PFSK-1 (cell line): ENCODE data around the gene SHISA2. TPM values are rescaled to one million over a fixed set of nuclear protein-coding genes. Genes with fewer than 3 reads are reported as not detected.
A peak's percentile ranks its signal among the peaks of the same experiment; 100 is the strongest.

Experiments used
- FOXP2 ChIP-seq: optimal IDR thresholded peaks from 2 replicates; pipeline ENCODE3; 2011; ENCODE audit warnings: borderline replicate concordance, control low read depth, inconsistent platforms; ENCODE audit not compliant: insufficient read depth; ENCODE audit errors: extremely low read length, extremely low read depth
- POLR2AphosphoS5 ChIP-seq: IDR thresholded peaks from 2 replicates; pipeline ENCODE4 v1.6.1; 2012; ENCODE audit warnings: low read depth, mild to moderate bottlenecking, control low read depth, low read length, moderate library complexity
- REST ChIP-seq, 2 experiments: IDR thresholded peaks; 2 replicates each; pipeline versions ENCODE4 v1.6.1 to v1.8.0; 2011 to 2012; ENCODE audit warnings: low read depth in 2 of 2, low read length in 2 of 2, control low read depth in 1 of 2, inconsistent platforms in 1 of 2, mild to moderate bottlenecking in 1 of 2, moderate library complexity in 1 of 2; ENCODE audit not compliant: insufficient read depth in 1 of 2
- SIN3A ChIP-seq: IDR thresholded peaks from 2 replicates; pipeline ENCODE4 v1.6.1; 2012; ENCODE audit warnings: mild to moderate bottlenecking, low read length, moderate library complexity, borderline replicate concordance; ENCODE audit not compliant: insufficient read depth
- TAF1 ChIP-seq: IDR thresholded peaks from 2 replicates; pipeline ENCODE4 v1.6.1; 2012; ENCODE audit warnings: low read length, control low read depth, borderline replicate concordance; ENCODE audit not compliant: insufficient read depth
- polyA plus RNA-seq: library from polyadenylated mRNA; unstranded; fragments of >200 nt; gene quantifications from one replicate; pipeline ENCODE4 v1.2.1, GENCODE V29; 2012; ENCODE audit warnings: low read depth, missing spikeins; ENCODE audit not compliant: insufficient read length

Gene SHISA2
- 2.3 TPM for polyA plus RNA-seq

- TF ChIP-seq FOXP2 (no peak), REST (IDR thresholded peaks at IDR 0.05; ENCODE audit: insufficient read depth in 1 of 2, low read depth in 2 of 2, low read length in 2 of 2) (no peak), TAF1 (peak; percentile 44; the same call in 1 of the 2 replicates), SIN3A (no peak), POLR2AphosphoS5 (peak; percentile 50)
These were observed at the start of gene SHISA2 for GRCh38 chr13:26051657-26052311. Gene SHISA2 (minus strand): TSS chr13:26052016. CDS start chr13:26050975, 1,041 bp downstream.

GRCh38 chr13:26095846-26096610 lies 44.2 kb upstream of the SHISA2 start:
- TF ChIP-seq FOXP2, result no peak
- TF ChIP-seq POLR2AphosphoS5, result no peak
- TF ChIP-seq TAF1, result no peak
- no peak for TF ChIP-seq SIN3A
- no peak for TF ChIP-seq REST (IDR thresholded peaks at IDR 0.05; ENCODE audit: insufficient read depth in 1 of 2, low read depth in 2 of 2, low read length in 2 of 2)

GRCh38 chr13:26095338-26095737 lies 43.5 kb upstream of the SHISA2 start:
- TF ChIP-seq TAF1 (no peak), REST (IDR thresholded peaks at IDR 0.05; ENCODE audit: insufficient read depth in 1 of 2, low read depth in 2 of 2, low read length in 2 of 2) (no peak), FOXP2 (no peak), POLR2AphosphoS5 (no peak), SIN3A (no peak)

GRCh38 chr13:26075498-26075897 lies 23.7 kb upstream of the SHISA2 start:
- no peak for TF ChIP-seq TAF1
- no peak for TF ChIP-seq FOXP2
- no peak for TF ChIP-seq SIN3A
- TF ChIP-seq POLR2AphosphoS5, result no peak
- no peak for TF ChIP-seq REST (IDR thresholded peaks at IDR 0.05; ENCODE audit: insufficient read depth in 1 of 2, low read depth in 2 of 2, low read length in 2 of 2)
